CD4-positive, alpha-beta T cell treated with Interleukin-15 for 4 hours (primary cell): ENCODE results near the gene RASGRF1.
"Not testable (repeated sequence)": the region's sequence is repeated elsewhere in the genome, so short reads cannot be mapped to it uniquely, and the experiment has no call there.

Experiments
- DNase-seq: peaks from one replicate; pipeline ENCODE4 v3.0.0-alpha.2; 2020; ENCODE audit warnings: low spot score

RASGRF1 gene

GRCh38 chr15:79090487-79091203 lies at the start of gene RASGRF1:
TSS of gene RASGRF1 (minus strand) at chr15:79090780. CDS start at chr15:79090498, 282 bp downstream.
- no peak for DNase-seq

- DNase-seq: no peak
These were observed 46.0 kb upstream of the RASGRF1 start for GRCh38 chr15:79136434-79137046.

- DNase-seq: no peak
These were observed 42.7 kb upstream of the RASGRF1 start for GRCh38 chr15:79133309-79133708.

- DNase-seq: no peak
These were observed 42.2 kb upstream of the RASGRF1 start for GRCh38 chr15:79132770-79133169.

GRCh38 chr15:79132361-79132760 lies 41.8 kb upstream of the RASGRF1 start:
- no peak for DNase-seq

GRCh38 chr15:79130535-79131130 lies 40.1 kb upstream of the RASGRF1 start:
- DNase-seq: no peak

GRCh38 chr15:79129235-79129634 lies 38.7 kb upstream of the RASGRF1 start:
- no peak for DNase-seq

GRCh38 chr15:79128556-79128955 lies 38.0 kb upstream of the RASGRF1 start:
- DNase-seq: no peak

GRCh38 chr15:79124388-79124787 lies 33.8 kb upstream of the RASGRF1 start:
- no peak for DNase-seq

- DNase-seq: no peak
These were observed 32.4 kb upstream of the RASGRF1 start for GRCh38 chr15:79122991-79123390.

- DNase-seq: no peak
These were observed 31.8 kb upstream of the RASGRF1 start for GRCh38 chr15:79122391-79122790.

GRCh38 chr15:79121571-79121970 lies 31.0 kb upstream of the RASGRF1 start:
- no peak for DNase-seq

GRCh38 chr15:79117442-79118204 lies 27.0 kb upstream of the RASGRF1 start:
- no peak for DNase-seq

- DNase-seq: no peak
These were observed 26.2 kb upstream of the RASGRF1 start for GRCh38 chr15:79116771-79117170.

GRCh38 chr15:79115986-79116665 lies 25.5 kb upstream of the RASGRF1 start:
- no peak for DNase-seq

GRCh38 chr15:79113831-79114230 lies 23.3 kb upstream of the RASGRF1 start:
- DNase-seq: no peak

- not testable (repeated sequence) for DNase-seq
These were observed 20.8 kb upstream of the RASGRF1 start for GRCh38 chr15:79111404-79111803.

GRCh38 chr15:79105141-79105540 lies 14.6 kb upstream of the RASGRF1 start:
- DNase-seq: no peak

GRCh38 chr15:79102595-79102994 lies 12.0 kb upstream of the RASGRF1 start:
- DNase-seq: no peak

GRCh38 chr15:79101866-79102581 lies 11.4 kb upstream of the RASGRF1 start:
- no peak for DNase-seq

- DNase-seq: no peak
These were observed 9.1 kb upstream of the RASGRF1 start for GRCh38 chr15:79099692-79100091.
